Stimulated activated memory B cell treated with anti-CD40 and anti-IgM and Interleukin-4, amounts not matched to agents 10 μg/mL and 1 μg/mL and 100 μg/mL, for 72 hours (primary cell): ENCODE results near the gene KRT34.
"Not testable (repeated sequence)": the region's sequence is repeated elsewhere in the genome, so short reads cannot be mapped to it uniquely, and the experiment has no call there.

Source experiments
- ATAC-seq: fragments of 150-1000 bp; cut with Tn5 transposase; 2 replicates; pipeline ENCODE4 v1.10.0; 2021
- H3K27ac Mint-ChIP-seq: one replicate; pipeline ENCODE4 v1.8.0; 2022; ENCODE audit warnings: mild to moderate bottlenecking, mixed read lengths
- H3K27me3 Mint-ChIP-seq: one replicate; pipeline ENCODE4 v1.8.0; 2022; ENCODE audit warnings: mixed read lengths
- H3K36me3 Mint-ChIP-seq: one replicate; pipeline ENCODE4 v1.8.0; 2022; ENCODE audit warnings: mixed read lengths
- H3K4me1 Mint-ChIP-seq: one replicate; pipeline ENCODE4 v1.8.0; 2022; ENCODE audit warnings: mixed read lengths
- H3K4me3 Mint-ChIP-seq: one replicate; pipeline ENCODE4 v1.8.0; 2022; ENCODE audit warnings: mild to moderate bottlenecking, moderate library complexity, mixed read lengths
- H3K9me3 Mint-ChIP-seq: one replicate; pipeline ENCODE4 v1.8.0; 2022; ENCODE audit warnings: mixed read lengths

KRT34 gene

DNA sequence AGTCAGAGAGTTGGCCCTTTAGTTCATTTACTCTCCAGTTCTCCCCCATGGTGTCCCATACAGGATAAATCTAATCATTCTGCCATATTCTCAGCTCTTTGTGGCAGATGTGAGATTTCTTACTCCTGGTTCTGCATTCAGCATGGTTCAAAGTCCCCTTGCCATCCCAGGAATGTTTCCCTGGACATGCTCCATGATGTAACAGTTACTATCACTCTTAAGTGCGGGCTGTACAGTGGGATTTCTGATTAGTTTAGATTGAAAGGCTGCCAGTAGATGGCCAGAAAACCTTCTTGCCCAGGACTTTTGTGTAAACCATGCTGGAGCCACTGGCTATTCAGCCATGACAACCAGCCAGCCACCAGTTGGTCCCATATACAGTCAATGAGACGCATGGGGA, 31.9 kb upstream of the KRT34 start:
- H3K4me1 Mint-ChIP-seq = peaks cover 10% of the 10 kb centered on the region
- H3K36me3 Mint-ChIP-seq = no peaks in the 10 kb centered on the region
- peaks cover 16% of the 10 kb centered on the region for H3K27me3 Mint-ChIP-seq
- H3K4me3 Mint-ChIP-seq = no peak overlapping the region
- no peak overlapping the region for H3K27ac Mint-ChIP-seq
- no peak for ATAC-seq
- H3K9me3 Mint-ChIP-seq = no peaks in the 10 kb centered on the region

DNA sequence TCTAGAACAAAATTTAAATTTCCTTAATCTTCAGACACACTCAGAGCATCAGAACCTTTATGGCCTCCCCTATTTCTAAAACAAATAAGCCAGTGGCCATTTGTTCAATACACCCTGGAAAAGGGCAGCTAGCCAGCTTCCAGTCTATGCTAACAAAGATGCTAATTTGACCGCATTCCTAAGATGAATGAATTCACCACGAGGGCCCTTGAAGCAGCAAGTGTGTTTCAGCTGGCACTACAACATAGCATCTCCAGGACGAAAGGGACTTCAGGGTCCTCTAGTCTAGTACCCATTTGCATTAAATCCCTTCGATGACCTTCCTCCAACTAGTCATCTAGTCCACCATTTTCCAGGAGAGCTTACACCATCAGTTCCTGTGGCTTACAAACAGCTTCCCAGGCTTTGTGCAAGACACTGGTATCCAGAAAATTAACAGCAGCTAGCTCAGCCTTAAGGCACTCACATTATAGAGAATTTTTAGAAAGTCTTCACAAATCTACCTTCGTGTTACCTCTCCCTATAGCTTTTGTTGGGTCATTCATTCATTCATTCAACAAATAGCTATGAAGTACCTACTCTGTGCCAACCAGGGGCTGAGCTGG, 31.3 kb upstream of the KRT34 start:
- Mint-ChIP-seq H3K4me1 (peaks cover 10% of the 10 kb centered on the region), H3K36me3 (no peaks in the 10 kb centered on the region), H3K9me3 (no peaks in the 10 kb centered on the region), H3K27me3 (peaks cover 22% of the 10 kb centered on the region), H3K4me3 (no peak overlapping the region), H3K27ac (no peak overlapping the region)
- ATAC-seq = no peak

GRCh38 chr17:41411072-41411840, 29.1 kb upstream of the KRT34 start:
- no peak for ATAC-seq
- no peaks in the 10 kb centered on the region for H3K4me1 Mint-ChIP-seq
- H3K36me3 Mint-ChIP-seq = no peaks in the 10 kb centered on the region
- H3K9me3 Mint-ChIP-seq = no peaks in the 10 kb centered on the region
- peaks cover 31% of the 10 kb centered on the region for H3K27me3 Mint-ChIP-seq
- H3K27ac Mint-ChIP-seq = no peak overlapping the region
- no peak overlapping the region for H3K4me3 Mint-ChIP-seq

GRCh38 chr17:41407226-41407625, 25.1 kb upstream of the KRT34 start:
- no peak overlapping the region for H3K27ac Mint-ChIP-seq
- H3K27me3 Mint-ChIP-seq = peaks cover 43% of the 10 kb centered on the region
- no peak for ATAC-seq
- no peaks in the 10 kb centered on the region for H3K4me1 Mint-ChIP-seq
- no peaks in the 10 kb centered on the region for H3K9me3 Mint-ChIP-seq
- H3K4me3 Mint-ChIP-seq = no peak overlapping the region
- no peaks in the 10 kb centered on the region for H3K36me3 Mint-ChIP-seq

DNA sequence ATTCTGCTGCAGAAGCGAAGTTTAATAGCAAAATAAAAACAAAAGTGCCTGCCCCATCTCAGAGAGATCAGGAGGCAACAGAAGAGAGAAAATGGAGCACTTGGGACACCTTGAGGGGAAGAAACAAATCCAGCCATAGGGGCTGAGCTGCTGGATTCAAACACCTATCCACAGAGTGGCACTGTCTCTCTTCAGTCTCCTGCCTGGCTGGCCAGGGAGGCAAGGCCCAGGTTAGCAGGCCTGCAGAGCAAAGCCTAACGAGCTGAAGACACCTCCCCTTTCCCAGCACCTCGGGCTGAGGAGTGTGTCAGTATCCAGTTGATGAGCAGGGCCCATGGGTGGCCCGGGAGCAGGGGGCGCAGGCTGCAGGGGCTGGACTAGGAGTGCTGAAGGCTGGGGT, 24.1 kb upstream of the KRT34 start:
- H3K27me3 Mint-ChIP-seq = peaks cover 39% of the 10 kb centered on the region
- H3K4me1 Mint-ChIP-seq = no peaks in the 10 kb centered on the region
- no peak for ATAC-seq
- no peaks in the 10 kb centered on the region for H3K36me3 Mint-ChIP-seq
- no peaks in the 10 kb centered on the region for H3K9me3 Mint-ChIP-seq
- H3K27ac Mint-ChIP-seq = no peak overlapping the region
- H3K4me3 Mint-ChIP-seq = no peak overlapping the region

DNA sequence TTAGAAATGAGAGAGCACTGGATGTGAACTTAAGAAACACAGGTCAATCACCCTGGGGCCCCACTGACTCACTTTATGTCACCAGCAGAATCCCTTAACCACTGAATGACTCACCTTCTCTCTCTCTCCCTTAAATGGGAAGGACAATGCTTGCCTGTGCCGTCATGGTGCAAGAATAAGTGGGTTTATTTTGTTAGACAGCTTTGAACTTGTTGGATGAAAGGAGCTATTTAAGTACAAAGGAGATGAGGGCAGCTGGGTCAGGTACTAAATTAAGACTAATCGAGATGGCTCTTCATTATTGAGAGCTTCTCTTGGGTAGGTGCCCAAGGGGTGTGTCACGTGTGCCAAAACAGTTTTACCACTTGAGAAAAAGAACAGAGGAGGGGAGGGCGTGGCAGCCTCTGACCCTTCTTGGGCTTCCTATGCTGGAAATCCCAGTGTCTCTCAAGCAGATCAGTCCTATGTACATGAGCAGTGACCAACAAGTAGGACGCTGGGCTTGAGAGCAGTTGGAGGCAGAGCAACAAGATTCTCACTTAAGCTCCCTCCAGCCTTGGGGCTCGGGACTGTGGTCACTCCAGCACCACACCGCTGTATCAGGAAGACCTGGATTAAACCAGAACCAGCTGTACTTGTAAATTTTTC, 22.0 kb upstream of the KRT34 start:
- no peaks in the 10 kb centered on the region for H3K36me3 Mint-ChIP-seq
- no peak overlapping the region for H3K27ac Mint-ChIP-seq
- peaks cover 55% of the 10 kb centered on the region for H3K27me3 Mint-ChIP-seq
- H3K4me1 Mint-ChIP-seq = no peaks in the 10 kb centered on the region
- H3K4me3 Mint-ChIP-seq = no peak overlapping the region
- ATAC-seq = no peak
- no peaks in the 10 kb centered on the region for H3K9me3 Mint-ChIP-seq

DNA sequence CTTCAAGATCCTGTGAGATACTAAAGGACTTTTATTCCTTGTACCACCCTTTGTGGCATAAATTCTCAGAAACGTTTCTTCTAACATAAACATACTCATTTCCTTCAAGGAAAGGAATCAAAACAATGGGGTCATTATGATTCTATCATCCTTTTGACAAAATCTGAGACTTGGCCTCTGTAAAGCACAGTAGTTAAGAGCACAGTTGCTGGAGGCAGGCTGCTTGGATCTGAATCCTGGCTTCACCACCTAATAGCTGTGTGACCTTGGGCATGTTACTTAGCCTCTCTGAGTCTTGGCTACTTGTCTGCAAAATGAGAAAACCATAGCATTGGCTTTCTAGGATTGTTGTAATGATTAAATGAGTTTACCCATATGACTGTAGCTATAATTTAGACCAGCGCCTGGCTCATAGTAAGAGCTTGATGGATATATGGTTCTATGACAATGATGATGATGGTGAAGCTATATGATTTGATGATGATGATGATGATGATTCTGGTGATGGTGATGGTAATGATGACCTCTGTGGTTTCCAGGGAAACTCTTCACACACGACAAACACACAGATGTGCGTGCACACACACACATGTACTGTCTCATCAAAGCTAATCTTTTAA, 21.4 kb upstream of the KRT34 start:
- no peak overlapping the region for H3K4me3 Mint-ChIP-seq
- H3K9me3 Mint-ChIP-seq = no peaks in the 10 kb centered on the region
- no peak for ATAC-seq
- no peaks in the 10 kb centered on the region for H3K36me3 Mint-ChIP-seq
- H3K4me1 Mint-ChIP-seq = no peaks in the 10 kb centered on the region
- peaks cover 54% of the 10 kb centered on the region for H3K27me3 Mint-ChIP-seq
- H3K27ac Mint-ChIP-seq = no peak overlapping the region

DNA sequence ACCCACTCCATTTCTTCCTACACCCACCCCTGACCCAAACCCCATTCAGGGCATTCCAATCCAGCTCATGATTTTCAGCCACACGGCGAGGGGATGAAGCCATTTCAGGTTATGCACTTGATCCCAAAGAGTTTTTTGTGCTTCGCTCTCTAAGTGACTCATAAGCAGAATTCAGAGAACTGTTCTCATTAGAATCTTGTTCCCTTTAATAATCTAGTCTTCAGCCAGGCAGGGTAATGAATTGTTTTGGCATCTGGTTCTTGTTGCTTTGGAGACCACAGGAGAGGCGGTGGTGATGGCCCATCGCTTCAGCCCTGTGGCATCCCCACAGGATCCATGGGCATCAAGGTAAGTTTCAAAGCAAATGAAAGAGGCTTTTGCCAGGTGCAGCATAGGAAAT, 20.1 kb upstream of the KRT34 start:
- no peak overlapping the region for H3K4me3 Mint-ChIP-seq
- no peak for ATAC-seq
- no peaks in the 10 kb centered on the region for H3K4me1 Mint-ChIP-seq
- H3K9me3 Mint-ChIP-seq = no peaks in the 10 kb centered on the region
- no peaks in the 10 kb centered on the region for H3K36me3 Mint-ChIP-seq
- H3K27me3 Mint-ChIP-seq = peaks cover 55% of the 10 kb centered on the region
- no peak overlapping the region for H3K27ac Mint-ChIP-seq

DNA sequence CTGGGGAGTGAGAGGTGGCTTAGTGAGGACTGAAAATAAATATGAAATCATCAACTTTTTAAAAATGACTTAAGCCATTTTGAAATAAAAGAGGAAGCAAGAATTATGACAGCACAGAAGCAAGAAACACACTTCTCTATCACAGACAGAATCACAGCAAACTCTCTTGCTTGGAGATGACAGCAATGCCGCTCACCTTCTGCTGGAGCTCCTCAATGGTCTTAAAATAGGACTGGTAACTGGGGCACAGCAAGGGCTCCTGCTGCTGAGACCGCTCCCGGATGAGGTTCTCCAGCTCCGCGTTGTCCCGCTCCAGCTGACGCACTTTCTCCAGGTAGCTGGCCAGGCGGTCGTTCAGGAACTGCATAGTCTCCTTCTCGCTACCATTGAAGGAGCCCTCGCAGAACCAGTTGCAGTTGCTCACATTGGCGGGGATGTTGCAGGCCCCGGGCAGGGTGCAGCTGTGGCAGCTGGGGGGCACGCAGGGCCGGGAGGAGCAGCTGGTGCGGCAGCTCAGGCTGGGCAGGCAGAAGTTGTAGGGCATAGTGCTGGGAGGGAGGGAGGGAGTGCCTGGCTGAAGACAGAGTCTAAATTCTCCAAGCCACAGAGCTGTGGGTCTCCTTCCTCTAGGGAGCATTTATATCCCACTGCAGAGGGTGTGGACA, 15.0 kb upstream of the KRT34 start, which contains the start of gene KRT31:
Gene KRT31 (minus strand): TSS at position 613 of the 665 bp plus-strand sequence. CDS start 69 bp downstream, at position 544.
- no peaks in the 10 kb centered on the region for H3K9me3 Mint-ChIP-seq
- no peaks in the 10 kb centered on the region for H3K4me1 Mint-ChIP-seq
- H3K36me3 Mint-ChIP-seq = no peaks in the 10 kb centered on the region
- no peak within 1 kb of the TSS for H3K27ac Mint-ChIP-seq
- H3K27me3 Mint-ChIP-seq = peaks cover 57% of the 10 kb centered on the region
- ATAC-seq = no peak
- no peak within 1 kb of the TSS for H3K4me3 Mint-ChIP-seq

DNA sequence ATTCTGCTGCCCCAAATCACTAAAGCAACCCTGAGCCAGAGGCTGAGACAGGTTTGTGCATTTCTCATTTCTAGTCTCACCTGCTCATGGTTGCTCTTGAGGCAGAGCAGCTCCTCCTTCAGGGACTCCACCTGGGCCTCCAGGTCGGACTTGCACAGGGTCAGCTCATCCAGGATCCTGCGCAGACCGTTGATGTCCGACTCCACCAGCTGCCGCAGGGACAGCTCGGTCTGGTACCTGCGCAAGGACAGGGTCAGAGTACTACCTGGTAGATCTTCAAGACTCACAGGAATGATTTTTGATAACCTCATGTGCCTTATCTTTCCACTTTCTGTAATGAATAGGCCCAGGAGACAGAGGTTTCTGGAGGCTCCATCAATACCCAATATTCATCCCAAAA, 14.2 kb upstream of the KRT34 start:
- H3K27ac Mint-ChIP-seq = no peak overlapping the region
- no peaks in the 10 kb centered on the region for H3K36me3 Mint-ChIP-seq
- H3K4me1 Mint-ChIP-seq = no peaks in the 10 kb centered on the region
- no peak overlapping the region for H3K4me3 Mint-ChIP-seq
- H3K27me3 Mint-ChIP-seq = peaks cover 60% of the 10 kb centered on the region
- no peak for ATAC-seq
- H3K9me3 Mint-ChIP-seq = no peaks in the 10 kb centered on the region

GRCh38 chr17:41395611-41396010, 13.5 kb upstream of the KRT34 start:
- Mint-ChIP-seq H3K4me3 (no peak overlapping the region), H3K4me1 (no peaks in the 10 kb centered on the region), H3K9me3 (no peaks in the 10 kb centered on the region), H3K27me3 (peaks cover 55% of the 10 kb centered on the region), H3K27ac (no peak overlapping the region), H3K36me3 (no peaks in the 10 kb centered on the region)
- ATAC-seq = no peak

DNA sequence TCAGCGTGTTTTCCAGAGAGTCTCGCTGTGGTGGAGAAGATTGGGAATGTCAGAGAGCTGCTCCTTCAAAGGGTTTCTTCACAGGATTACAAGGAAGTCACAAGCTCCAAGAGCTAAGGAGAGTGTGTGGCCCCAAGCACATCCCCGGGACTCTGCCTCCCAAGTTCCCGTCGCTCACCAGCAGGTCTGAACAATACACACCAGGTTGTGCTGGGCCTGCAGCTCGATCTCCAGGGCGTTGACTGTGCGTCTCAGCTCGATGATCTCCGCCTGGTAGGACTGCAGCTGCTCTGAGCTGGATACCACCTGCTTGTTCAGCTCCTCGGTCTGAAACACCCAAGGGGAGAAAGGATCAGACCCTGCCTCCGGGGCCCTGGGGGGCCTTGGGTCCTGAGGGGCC, 12.9 kb upstream of the KRT34 start:
- H3K27ac Mint-ChIP-seq, H3K4me1 Mint-ChIP-seq, H3K4me3 Mint-ChIP-seq, ATAC-seq, H3K9me3 Mint-ChIP-seq, H3K36me3 Mint-ChIP-seq: not testable (repeated sequence)
- H3K27me3 Mint-ChIP-seq = peaks cover 55% of the 10 kb centered on the region

- Mint-ChIP-seq H3K9me3 (no peaks in the 10 kb centered on the region), H3K4me1 (no peaks in the 10 kb centered on the region), H3K27me3 (peaks cover 55% of the 10 kb centered on the region), H3K27ac (no peak overlapping the region), H3K4me3 (no peak overlapping the region), H3K36me3 (no peaks in the 10 kb centered on the region)
- ATAC-seq = no peak
Observed at GRCh38 chr17:41394254-41394996, 12.3 kb upstream of the KRT34 start.

DNA sequence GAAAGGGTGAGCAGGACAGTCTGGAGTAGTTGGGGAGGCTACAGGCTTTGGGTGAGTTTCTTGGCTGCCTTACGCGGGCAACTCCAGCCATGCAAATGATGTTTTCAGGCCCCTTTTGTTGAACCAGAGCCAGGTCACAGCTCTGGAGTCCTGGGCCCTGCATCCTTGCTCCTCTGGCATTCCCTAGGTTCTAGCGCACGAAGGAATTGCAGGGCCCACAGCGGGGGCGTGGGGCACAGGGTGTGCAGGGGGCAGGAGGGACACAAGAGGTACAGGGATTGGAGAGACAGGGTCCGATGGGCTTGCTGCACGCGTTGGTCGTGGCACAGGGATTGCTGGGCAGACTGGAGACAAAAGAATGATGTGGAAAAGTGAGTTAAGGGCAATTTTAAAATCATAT, 11.7 kb upstream of the KRT34 start:
- H3K36me3 Mint-ChIP-seq = no peaks in the 10 kb centered on the region
- no peak for ATAC-seq
- H3K4me1 Mint-ChIP-seq = no peaks in the 10 kb centered on the region
- H3K9me3 Mint-ChIP-seq = no peaks in the 10 kb centered on the region
- H3K27ac Mint-ChIP-seq = no peak overlapping the region
- peaks cover 55% of the 10 kb centered on the region for H3K27me3 Mint-ChIP-seq
- H3K4me3 Mint-ChIP-seq = no peak overlapping the region

- H3K27ac Mint-ChIP-seq = no peak overlapping the region
- ATAC-seq = no peak
- no peak overlapping the region for H3K4me3 Mint-ChIP-seq
- H3K4me1 Mint-ChIP-seq = no peaks in the 10 kb centered on the region
- no peaks in the 10 kb centered on the region for H3K9me3 Mint-ChIP-seq
- peaks cover 54% of the 10 kb centered on the region for H3K27me3 Mint-ChIP-seq
- H3K36me3 Mint-ChIP-seq = no peaks in the 10 kb centered on the region
Observed at GRCh38 chr17:41393294-41393693, 11.2 kb upstream of the KRT34 start.
